Stimulated activated CD8-positive, alpha-beta memory T cell treated with anti-CD3 and anti-CD28 coated beads, Interleukin-2, amount 100 ng/mL, for 1 hour (primary cell): ENCODE measurements around the gene GTF2F2.

Source experiments
- DNase-seq, 2 donors: peaks; one replicate each; pipeline ENCODE4 v3.0.0-alpha.2; 2020; ENCODE audit warnings: low read depth in 2 of 2

The GTF2F2 gene, protein sequence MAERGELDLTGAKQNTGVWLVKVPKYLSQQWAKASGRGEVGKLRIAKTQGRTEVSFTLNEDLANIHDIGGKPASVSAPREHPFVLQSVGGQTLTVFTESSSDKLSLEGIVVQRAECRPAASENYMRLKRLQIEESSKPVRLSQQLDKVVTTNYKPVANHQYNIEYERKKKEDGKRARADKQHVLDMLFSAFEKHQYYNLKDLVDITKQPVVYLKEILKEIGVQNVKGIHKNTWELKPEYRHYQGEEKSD

DNA sequence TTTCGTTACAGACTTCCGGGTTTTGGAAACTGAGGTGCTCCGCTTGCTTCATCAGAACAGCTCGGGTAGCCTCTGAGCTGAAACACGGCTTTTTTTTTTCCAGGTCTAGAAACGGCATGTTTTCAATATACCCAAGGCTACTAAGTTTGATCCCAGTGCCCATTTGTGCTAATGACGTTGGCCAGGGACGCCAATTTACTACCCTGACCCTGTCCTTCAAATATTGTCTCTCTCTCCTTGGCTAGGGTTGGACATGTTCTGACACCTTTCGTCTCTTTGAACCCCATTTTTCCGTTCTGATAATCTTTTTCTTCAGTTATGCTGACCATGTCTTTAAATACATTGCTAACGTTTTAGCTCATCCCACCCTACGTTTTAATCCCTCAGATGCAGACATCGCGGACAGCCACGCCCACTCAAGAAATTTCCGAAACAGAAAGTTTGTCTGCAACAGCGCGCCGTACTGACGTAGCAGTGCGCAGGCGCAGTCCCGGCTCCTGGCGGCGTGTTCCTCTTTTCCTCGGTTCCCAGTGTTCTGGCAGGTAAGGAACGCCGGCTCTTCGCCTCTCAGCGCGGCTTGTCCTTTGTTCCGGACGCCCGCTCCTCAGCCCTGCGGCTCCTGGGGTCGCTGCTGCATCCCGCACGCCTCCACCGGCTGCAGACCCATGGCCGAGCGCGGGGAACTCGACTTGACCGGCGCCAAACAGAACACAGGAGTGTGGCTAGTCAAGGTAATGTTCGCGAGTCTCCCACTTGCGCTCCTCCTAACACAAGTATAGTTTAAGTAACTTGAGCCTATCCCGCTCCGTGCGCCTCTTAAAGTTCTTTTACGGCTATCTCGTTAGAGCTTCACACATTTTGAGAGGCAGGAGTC is at the start of gene GTF2F2:
TSS of gene GTF2F2 (plus strand) at position 520 of the 874 bp plus-strand sequence. CDS start at position 666, 146 bp downstream.
- DNase-seq: peak; percentile 80 to 82

- DNase-seq: no peak
These were observed 46.5 kb upstream of the GTF2F2 start for GRCh38 chr13:45073809-45074208.

DNA sequence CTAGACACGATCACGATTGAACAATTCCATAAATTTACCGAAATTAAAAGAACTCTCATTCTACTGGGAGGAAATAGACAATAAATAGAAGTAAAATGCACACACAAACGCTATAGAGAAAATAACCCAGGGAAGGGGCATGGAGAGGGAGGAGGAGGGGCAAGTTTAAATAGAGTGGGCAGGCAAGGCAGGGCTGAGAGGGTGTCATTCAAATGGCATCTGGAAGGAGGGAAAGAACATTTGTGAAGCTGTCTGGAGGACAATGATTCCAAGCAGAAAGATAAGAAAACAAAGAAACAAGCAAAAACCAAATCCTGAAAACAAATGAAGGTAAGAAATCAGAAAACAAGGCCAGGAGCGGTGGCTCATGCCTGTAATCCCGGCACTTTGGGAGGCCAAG is 45.6 kb upstream of the GTF2F2 start:
- no peak for DNase-seq

- no peak for DNase-seq
These were observed 42.3 kb upstream of the GTF2F2 start for GRCh38 chr13:45078003-45078402.

GRCh38 chr13:45082964-45083363 is 37.3 kb upstream of the GTF2F2 start:
- no peak for DNase-seq

DNA sequence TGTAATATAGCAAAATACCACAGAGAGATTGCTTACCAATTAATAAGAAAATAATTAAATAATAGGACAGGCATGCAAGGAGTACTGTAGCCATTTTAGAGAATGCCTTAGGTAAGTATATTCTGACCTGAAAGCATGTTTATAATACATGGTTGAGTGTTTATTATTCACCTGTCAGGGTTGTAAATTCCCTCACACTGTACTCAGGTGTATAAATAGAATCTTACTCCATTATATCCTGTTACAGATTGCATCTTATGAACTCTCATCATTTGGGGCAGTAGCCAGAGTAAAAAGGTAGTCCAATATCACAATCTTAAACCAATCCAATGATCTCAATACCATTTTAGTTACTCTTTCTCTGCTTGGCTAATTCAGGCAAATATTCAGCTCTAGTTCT is 35.8 kb upstream of the GTF2F2 start:
- DNase-seq: no peak

DNA sequence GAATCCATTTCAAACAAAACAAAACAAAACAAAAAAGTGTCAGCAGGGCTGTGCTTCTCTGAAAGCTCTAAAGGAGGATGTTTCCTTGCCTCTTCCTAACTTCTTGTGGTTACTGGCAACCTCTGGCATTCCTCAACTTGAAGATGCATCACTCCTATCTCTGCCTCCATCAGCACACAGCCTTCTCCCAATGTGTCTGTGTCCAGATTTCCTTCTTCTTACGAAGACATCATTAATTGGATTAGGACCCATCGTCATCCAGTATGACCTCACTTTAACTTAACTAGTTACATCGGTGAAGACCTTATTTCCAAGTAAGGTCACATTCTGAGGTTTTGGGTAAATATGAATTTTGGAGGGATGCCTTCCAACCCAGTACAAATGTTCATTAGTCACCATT is 33.8 kb upstream of the GTF2F2 start:
- DNase-seq: no peak

DNA sequence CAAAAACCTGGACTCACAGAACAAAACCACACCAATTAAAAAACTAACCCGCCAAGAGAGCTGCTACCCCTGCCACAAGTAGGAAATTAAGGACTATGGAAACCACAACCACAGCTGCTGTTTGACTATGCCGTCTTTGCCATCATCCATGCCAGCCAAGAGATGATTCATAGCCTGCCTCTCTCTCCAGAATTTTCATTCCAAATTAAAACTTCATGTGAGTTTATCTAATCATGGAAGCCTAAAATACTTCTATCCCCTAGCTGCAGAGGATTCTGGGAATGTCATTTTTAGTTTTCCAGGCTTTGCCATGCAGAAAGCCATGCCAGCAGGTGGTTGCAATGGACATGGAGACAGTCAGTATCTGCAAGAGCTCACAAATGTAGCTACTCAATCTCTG is 27.6 kb upstream of the GTF2F2 start:
- DNase-seq: no peak

GRCh38 chr13:45100573-45101262 is 19.6 kb upstream of the GTF2F2 start:
- DNase-seq: no peak

GRCh38 chr13:45101327-45102018 is 18.8 kb upstream of the GTF2F2 start:
- no peak for DNase-seq

DNA sequence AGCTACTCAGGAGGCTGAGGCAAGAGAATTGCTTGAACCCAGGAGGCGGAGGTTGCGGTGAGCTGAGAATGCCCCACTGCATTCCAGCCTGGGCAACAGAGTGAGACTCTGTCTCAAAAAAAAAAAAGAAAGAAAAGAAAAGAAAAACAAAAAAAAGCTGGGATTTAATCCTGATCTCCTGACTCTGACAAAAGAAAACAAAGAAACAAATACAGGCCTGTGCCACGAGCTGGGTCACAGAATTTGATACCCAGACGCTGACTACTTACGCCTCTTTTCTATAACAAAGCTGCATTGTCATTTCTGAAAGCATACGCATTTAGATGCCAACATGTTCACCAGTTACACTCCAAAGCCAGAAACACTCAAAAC is 18.2 kb upstream of the GTF2F2 start:
- no peak for DNase-seq

- DNase-seq: no peak
These were observed 16.9 kb upstream of the GTF2F2 start for GRCh38 chr13:45103449-45103848.

DNA sequence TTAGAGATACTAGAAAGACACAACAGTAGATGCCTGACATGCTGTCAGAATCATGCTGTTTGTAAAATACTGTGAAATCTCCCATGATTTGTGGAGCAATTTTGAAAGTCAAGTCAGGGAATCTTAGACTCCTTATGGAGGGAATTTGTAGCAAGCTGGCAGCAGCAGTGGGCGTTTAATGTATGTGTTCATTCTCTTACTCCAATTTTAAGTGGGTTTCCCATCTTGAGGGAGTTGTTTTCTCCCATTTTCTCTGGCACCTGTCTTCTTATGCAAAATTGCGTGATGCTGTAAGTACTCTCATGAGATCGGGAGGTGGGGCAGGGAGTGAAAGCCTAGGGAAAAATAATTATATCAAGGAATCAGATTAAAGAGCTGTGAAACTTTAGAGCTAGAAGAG is 16.0 kb upstream of the GTF2F2 start:
- no peak for DNase-seq

GRCh38 chr13:45105895-45106294 is 14.4 kb upstream of the GTF2F2 start:
- no peak for DNase-seq

- no peak for DNase-seq
These were observed 12.8 kb upstream of the GTF2F2 start for GRCh38 chr13:45107539-45107938.

GRCh38 chr13:45108716-45109101 is 11.6 kb upstream of the GTF2F2 start:
- no peak for DNase-seq

DNA sequence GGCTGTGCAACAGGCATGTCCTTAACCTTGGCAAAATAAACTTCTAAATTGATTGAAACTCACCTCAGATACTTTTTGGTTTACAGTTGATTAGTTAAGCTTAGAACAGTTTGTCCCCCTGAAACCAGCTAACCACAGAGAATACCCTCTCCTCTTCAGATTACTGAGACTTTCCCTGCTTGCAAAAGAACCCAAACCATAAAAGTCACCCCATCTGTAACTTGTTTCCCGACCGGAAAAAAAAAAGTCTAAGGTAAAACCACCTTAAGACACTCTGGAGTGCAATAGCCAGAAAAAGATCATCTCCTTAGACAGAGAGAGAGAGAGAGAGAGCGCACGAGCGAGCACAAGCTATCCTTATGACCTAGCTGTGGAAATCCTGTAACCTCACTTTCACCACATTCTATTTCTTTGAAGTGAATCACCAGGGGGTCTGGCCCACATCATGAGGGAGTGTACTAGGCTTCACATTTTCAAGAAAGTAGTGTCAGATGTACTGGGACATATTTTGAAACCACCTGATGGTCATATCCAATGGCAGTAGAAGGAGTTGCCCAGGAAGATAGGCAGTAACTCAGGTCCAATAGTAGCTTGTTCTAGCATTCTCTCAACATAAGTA is 11.1 kb upstream of the GTF2F2 start:
- DNase-seq: no peak

DNA sequence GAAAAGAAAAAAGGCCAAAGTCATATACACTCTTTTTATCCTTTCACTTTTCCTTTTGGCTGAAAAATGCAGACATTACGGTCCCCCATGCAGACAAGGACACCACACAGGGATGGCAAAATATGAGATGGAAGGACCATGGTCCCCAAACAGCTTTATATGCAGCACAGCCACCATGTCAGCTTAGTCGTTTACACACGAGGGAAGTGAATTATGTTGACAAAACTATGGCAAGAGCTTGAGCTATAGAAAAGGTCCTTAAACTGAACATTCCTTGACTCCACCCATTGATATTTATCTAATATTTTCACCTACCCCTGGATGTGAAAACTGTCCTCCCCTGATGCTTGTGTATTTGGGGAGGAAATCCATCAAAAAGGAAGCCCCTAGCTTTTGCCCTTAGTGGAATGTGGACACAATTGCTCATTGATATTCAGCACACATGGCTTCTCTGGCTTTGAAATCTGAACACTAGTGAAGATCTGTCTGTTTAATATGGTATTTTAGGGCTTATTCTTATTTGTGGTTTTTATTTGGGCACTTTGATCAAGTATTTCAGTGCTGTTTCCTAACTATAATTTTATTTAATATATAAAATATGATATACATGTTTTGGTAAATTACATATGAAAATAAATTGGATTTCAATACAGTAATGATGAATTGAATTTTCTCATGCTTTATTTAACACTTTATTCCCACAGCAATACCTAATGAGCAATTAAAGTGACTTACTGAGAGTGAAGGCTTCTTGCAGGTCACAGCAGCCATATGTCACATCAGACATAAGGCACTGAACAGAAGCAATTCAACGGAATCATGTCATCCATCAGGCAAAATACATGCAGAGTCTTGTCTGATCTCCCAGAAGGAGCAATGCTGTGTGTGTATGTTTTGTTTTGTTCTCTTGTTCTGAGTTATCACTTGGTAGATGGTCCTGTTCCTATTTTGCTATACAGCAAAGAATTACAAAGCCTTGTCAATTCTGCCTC is 6.8 kb upstream of the GTF2F2 start:
- no peak for DNase-seq

DNA sequence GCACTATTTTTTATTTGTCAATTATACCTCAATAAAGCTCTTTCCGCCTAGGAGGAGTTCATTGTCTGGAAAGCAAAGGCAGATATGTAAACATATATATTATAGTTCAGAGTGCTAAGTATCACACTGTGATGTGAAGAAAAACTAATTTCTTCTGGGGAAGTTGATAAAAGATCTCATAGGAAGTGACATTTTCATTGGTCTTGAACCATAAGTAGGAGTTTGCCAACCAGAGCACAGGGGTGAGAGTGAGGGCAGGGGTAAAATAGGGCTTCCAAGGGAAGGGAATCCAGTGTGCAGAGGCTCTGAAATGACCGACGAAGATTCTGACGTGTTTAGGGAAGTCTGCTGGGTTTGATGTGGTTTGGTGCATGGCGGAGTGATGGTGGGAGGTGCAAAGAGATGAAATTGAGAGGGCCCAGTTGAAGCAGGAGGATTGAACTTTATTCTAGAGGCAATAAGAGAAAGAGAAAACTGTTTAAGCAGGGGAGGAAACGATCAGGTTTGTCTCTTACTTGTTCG is 780 bp upstream of the GTF2F2 start:
- peak; percentile 26 to 38 for DNase-seq
